K562 (cell line): ENCODE measurements around the gene PRF1. TPM values are rescaled to one million over a fixed set of nuclear protein-coding genes. Genes with fewer than 3 reads are reported as not detected.

Experiments
- BACH1 ChIP-seq: fragments of 200-800 bp; sonication (Bioruptor generic); IDR thresholded peaks from 2 replicates; pipeline ENCODE4 v1.6.1; 2016; ENCODE audit warnings: missing genetic modification characterization, missing compliant biosample characterization
- CEBPB ChIP-seq: fragments of 450-650 bp; IDR thresholded peaks from 2 replicates; pipeline ENCODE4 v1.6.1; 2016; ENCODE audit warnings: missing genetic modification characterization, missing compliant biosample characterization
- CHD2 ChIP-seq: IDR thresholded peaks from 2 replicates; pipeline ENCODE4 v1.6.1; 2011; ENCODE audit warnings: low read depth, low read length
- CREBBP ChIP-seq: IDR thresholded peaks from one replicate; pipeline ENCODE4 v1.6.1; 2012; ENCODE audit warnings: low read depth, mild to moderate bottlenecking, control low read depth, inconsistent platforms, low read length
- EZH2 ChIP-seq: IDR thresholded peaks from 2 replicates; pipeline ENCODE4 v1.6.1; 2012; ENCODE audit warnings: low read depth, mild to moderate bottlenecking, inconsistent platforms, low read length, borderline replicate concordance
- FOSL1 ChIP-seq: fragments of 200-800 bp; sonication (Bioruptor generic); conservative IDR thresholded peaks from 2 replicates; pipeline ENCODE4 v1.6.1; 2016; ENCODE audit warnings: missing genetic modification characterization, missing compliant biosample characterization
- HDAC2 ChIP-seq: fragments of 450-650 bp; IDR thresholded peaks from 2 replicates; pipeline ENCODE4 v1.6.1; 2016; ENCODE audit warnings: mild to moderate bottlenecking
- MIER1 ChIP-seq: fragments of 450-650 bp; IDR thresholded peaks from 2 replicates; pipeline ENCODE4 v1.6.1; 2016; ENCODE audit warnings: antibody characterized with exemption, mild to moderate bottlenecking, low read depth
- MXI1 ChIP-seq: IDR thresholded peaks from 2 replicates; pipeline ENCODE4 v1.6.1; 2011; ENCODE audit warnings: low read depth, mild to moderate bottlenecking, improper control_type of control experiment, low read length
- NELFE ChIP-seq: IDR thresholded peaks from 2 replicates; pipeline ENCODE4 v1.6.1; 2011; ENCODE audit warnings: mild to moderate bottlenecking; ENCODE audit not compliant: insufficient read depth, insufficient read length
- NR4A1 ChIP-seq, 2 experiments: fragments of 250-450 bp in 1 of 2; fragments of 450-650 bp in 1 of 2; sonication (Bioruptor Pico) in 1 of 2; IDR thresholded peaks; 2 replicates each; pipeline versions ENCODE4 v1.4.0 to v1.6.1; 2016 to 2020; ENCODE audit warnings: mild to moderate bottlenecking in 2 of 2, missing compliant biosample characterization in 1 of 2, missing genetic modification characterization in 1 of 2, moderate library complexity in 1 of 2
- POLR2H ChIP-seq: IDR thresholded peaks from 2 replicates; pipeline ENCODE4 v1.6.1; 2016; ENCODE audit warnings: missing genetic modification characterization, low read depth, mild to moderate bottlenecking, control low read depth, missing compliant biosample characterization, moderate library complexity
- POLR3G ChIP-seq: IDR thresholded peaks from 2 replicates; pipeline ENCODE4 v1.6.1; 2011; ENCODE audit not compliant: insufficient read length, insufficient replicate concordance; ENCODE audit errors: extremely low read depth
- SMAD4 ChIP-seq: fragments of 250-450 bp; sonication (Bioruptor Pico); conservative IDR thresholded peaks from 2 replicates; pipeline ENCODE4 v1.8.0; 2021; ENCODE audit warnings: inconsistent platforms, mild to moderate bottlenecking, moderate library complexity
- STAT6 ChIP-seq: sonication (generic); formaldehyde crosslinking; IDR thresholded peaks from 2 replicates; pipeline ENCODE4 v1.8.1; 2023; ENCODE audit warnings: mild to moderate bottlenecking, missing genetic modification reagents
- ZBTB7A ChIP-seq: IDR thresholded peaks from 2 replicates; pipeline ENCODE4 v1.6.1; 2011; ENCODE audit warnings: low read depth, mild to moderate bottlenecking, low read length, moderate library complexity, borderline replicate concordance; ENCODE audit not compliant: control insufficient read depth
- ZNF133 ChIP-seq: fragments of 250-450 bp; sonication (Bioruptor Pico); IDR thresholded peaks from 2 replicates; pipeline ENCODE4 v1.4.0; 2020; ENCODE audit warnings: mild to moderate bottlenecking
- ZNF311 ChIP-seq: fragments of 250-450 bp; sonication (Bioruptor Pico); IDR thresholded peaks from 2 replicates; pipeline ENCODE4 v1.4.0; 2020; ENCODE audit warnings: mild to moderate bottlenecking, moderate library complexity
- ZNF561 ChIP-seq: fragments of 450-650 bp; formaldehyde crosslinking; conservative IDR thresholded peaks from 2 replicates; pipeline ENCODE4 v1.4.0; 2020; ENCODE audit warnings: mild to moderate bottlenecking, moderate library complexity
- ZNF668 ChIP-seq: fragments of 250-450 bp; sonication (Bioruptor Pico); IDR thresholded peaks from 2 replicates; pipeline ENCODE4 v1.8.0; 2022; ENCODE audit warnings: mild to moderate bottlenecking, inconsistent platforms
- ZNF778 ChIP-seq: fragments of 450-650 bp; formaldehyde crosslinking; IDR thresholded peaks from 2 replicates; pipeline ENCODE4 v1.4.0; 2020; ENCODE audit warnings: mild to moderate bottlenecking, moderate library complexity
- polyA plus RNA-seq, 8 experiments: library from polyadenylated mRNA; depleted of rRNA in 4 of 8; stranded (reverse) in 5 of 8; unstranded in 3 of 8; fragments of >200 nt; fragmentation: Nextera tagmentation in 2 of 8; fragmentation: Illumina TruSeq in 1 of 8; extraction: Ambion mirVana in 2 of 8; extraction: Trizol in 1 of 8; gene quantifications; 2 replicates each; pipeline versions ENCODE4 v1.2.1 to v1.2.3, GENCODE V29; 2011 to 2014; ENCODE audit warnings: inconsistent platforms in 1 of 8, missing spikeins in 1 of 8
- total RNA-seq, 7 experiments: library from RNA; depleted of rRNA in 6 of 7; stranded (reverse); fragments of >200 nt in 6 of 7; fragmentation: Illumina TruSeq in 2 of 7; extraction: Trizol in 2 of 7; gene quantifications; 2 replicates each; pipeline versions ENCODE4 v1.2.1 to v1.2.3, GENCODE V29; 2011 to 2021; ENCODE audit warnings: low replicate concordance in 1 of 7
- TF ChIP-seq, protein P1 (sequence below): conservative IDR thresholded peaks from 2 replicates; pipeline ENCODE4 v1.6.1; 2011; ENCODE audit warnings: low read depth, mild to moderate bottlenecking, low read length; ENCODE audit not compliant: control insufficient read depth
- TF ChIP-seq, protein P2 (sequence below): sonication (generic); formaldehyde crosslinking; IDR thresholded peaks from 2 replicates; pipeline ENCODE4 v1.9.0; 2022; ENCODE audit warnings: mild to moderate bottlenecking, missing genetic modification reagents

The PRF1 gene
- total and polyA plus RNA-seq, 9 of the 15 experiments (the other 6 are each of a cell fraction or from before 2014, with no cell fraction given), result 3.8 to 8.6 (median 6.3) TPM

DNA sequence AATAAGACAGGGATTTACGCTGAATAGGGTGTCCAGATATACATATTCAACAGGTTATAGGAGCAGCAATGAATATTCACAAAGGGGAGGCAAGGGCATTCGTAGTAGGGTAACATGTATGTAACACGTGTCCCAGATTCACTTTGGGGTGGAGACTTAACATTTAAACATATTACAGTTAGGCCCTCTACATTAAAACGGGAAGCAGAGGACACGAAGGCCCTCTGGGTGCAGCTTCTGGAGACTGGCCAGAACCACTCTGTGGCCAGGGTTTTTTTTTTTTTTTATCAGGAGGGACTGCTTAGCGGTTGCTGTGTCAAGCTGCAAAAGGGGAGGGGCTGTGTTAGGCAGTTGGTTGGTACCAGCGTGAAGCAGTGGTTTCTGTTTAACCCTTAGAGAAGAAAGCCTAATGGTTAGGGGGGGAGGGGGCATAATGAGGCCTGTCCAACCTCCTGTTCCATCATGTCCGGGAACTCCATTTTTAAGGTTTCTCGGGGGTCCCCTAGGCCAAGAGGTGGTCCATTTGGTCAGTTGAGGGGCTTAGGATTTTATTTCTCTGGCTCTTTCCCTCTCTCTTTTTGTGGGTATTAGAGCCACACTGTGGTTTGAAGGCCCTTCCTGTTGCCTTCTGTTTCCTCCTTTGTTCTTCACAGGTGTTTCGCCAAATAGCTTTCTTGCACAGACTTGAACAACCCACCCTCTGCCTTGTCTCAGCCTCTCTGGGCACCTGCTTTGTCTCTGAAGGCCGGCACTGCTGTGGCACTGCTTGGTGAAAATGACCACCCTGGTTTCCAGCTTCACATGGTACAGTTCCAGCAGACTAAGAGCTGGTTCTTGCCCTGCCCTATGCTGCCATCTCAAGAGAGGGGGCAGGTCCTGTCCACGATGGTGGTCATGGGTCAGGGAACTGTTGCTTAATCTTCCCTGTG, 26.4 kb downstream of the PRF1 start (continued):
- TF ChIP-seq, protein P1, sequence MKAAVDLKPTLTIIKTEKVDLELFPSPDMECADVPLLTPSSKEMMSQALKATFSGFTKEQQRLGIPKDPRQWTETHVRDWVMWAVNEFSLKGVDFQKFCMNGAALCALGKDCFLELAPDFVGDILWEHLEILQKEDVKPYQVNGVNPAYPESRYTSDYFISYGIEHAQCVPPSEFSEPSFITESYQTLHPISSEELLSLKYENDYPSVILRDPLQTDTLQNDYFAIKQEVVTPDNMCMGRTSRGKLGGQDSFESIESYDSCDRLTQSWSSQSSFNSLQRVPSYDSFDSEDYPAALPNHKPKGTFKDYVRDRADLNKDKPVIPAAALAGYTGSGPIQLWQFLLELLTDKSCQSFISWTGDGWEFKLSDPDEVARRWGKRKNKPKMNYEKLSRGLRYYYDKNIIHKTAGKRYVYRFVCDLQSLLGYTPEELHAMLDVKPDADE, result 0 out of 2 replicates have a peak, but pooled peaks have one; percentile 45
- TF ChIP-seq POLR3G (no peak), ZNF668 (CRISPR knock-in tag) (no peak), ZBTB7A (peak; percentile 64; the same call in 1 of the 2 replicates), NR4A1 (CRISPR knock-in tag; IDR thresholded peaks at IDR 0.05) (no peak), NR4A1 (tag; IDR thresholded peaks at IDR 0.05) (0 out of 2 replicates have a peak, but pooled peaks have one; percentile 55), HDAC2 (peak; percentile 89), EZH2 (no peak), CREBBP (no peak), ZNF561 (CRISPR knock-in tag) (no peak), POLR2H (tag) (no peak), ZNF778 (CRISPR knock-in tag) (no peak), BACH1 (tag) (peak; percentile 57; the same call in 1 of the 2 replicates), SMAD4 (CRISPR knock-in tag) (0 out of 2 replicates have a peak, but pooled peaks have one; percentile 45), CHD2 (no peak), FOSL1 (peak; percentile 33; the same call in 1 of the 2 replicates), STAT6 (CRISPR knock-in tag) (no peak), ZNF311 (peak; percentile 49; the same call in 1 of the 2 replicates), CEBPB (peak; percentile 87), MXI1 (no peak), MIER1 (no peak), NELFE (no peak), ZNF133 (CRISPR knock-in tag) (no peak)
- TF ChIP-seq, protein P2, sequence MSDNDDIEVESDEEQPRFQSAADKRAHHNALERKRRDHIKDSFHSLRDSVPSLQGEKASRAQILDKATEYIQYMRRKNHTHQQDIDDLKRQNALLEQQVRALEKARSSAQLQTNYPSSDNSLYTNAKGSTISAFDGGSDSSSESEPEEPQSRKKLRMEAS (CRISPR knock-in tag), result 0 out of 2 replicates have a peak, but pooled peaks have one; percentile 47
